GM11168 (cell line): Measurements from ENCODE around the gene NLRP7.
"Not testable (repeated sequence)": the region's sequence is repeated elsewhere in the genome, so short reads cannot be mapped to it uniquely, and the experiment has no call there.

ENCODE experiments used
- in situ Hi-C: fragments of 300-500 bp; cut with MboI; formaldehyde crosslinking; loops from one replicate; pipeline ENCODE4 v1.12.0; 2022; ENCODE audit warnings: low sequenced_read_pairs; ENCODE audit not compliant: unreplicated experiment

The NLRP7 gene

DNA sequence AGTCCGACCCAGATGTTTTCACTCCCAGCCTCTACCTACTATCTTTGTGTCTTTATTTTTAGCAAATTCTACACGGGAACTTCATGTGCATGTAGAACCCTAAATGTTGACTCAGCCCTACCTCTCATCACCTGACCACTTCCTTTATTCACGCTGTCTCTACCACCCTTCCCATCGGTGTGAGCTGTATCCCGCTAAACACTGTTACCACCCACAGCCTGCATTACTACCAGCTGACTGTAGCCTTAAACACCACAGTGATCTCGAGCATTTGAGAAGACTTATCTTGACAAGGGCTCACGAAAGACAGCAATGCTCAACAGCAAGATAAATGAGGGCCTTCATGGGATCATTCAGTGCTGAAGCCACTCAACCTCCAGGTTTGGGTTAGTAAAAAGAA, 26.2 kb downstream of the NLRP7 start:
- in situ Hi-C loops = no loop called here

GRCh38 chr19:54919646-54920563, 27.4 kb downstream of the NLRP7 start:
- in situ Hi-C loops = not testable (repeated sequence)

GRCh38 chr19:54918499-54918898, 28.8 kb downstream of the NLRP7 start:
- in situ Hi-C loops = no loop called here

- in situ Hi-C loops = no loop called here
These were observed 30.5 kb downstream of the NLRP7 start for GRCh38 chr19:54916822-54917221.

DNA sequence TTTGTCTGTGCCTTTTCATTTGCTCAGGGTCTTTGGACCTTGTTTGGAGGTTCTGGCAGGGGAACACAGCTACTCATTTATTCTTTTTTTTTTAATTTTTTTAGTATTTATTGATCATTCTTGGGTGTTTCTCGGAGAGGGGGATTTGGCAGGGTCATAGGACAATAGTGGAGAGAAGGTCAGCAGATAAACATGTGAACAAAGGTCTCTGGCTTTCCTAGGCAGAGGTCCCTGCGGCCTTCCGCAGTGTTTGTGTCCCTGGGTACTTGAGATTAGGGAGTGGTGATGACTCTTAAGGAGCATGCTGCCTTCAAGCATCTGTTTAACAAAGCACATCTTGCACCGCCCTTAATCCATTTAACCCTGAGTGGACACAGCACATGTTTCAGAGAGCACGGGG, 39.4 kb downstream of the NLRP7 start:
- in situ Hi-C loops = not testable (repeated sequence)

- in situ Hi-C loops = no loop called here
These were observed 40.5 kb downstream of the NLRP7 start for GRCh38 chr19:54906819-54907218.

GRCh38 chr19:54905803-54906511, 41.4 kb downstream of the NLRP7 start, which contains the start of gene NCR1:
Gene NCR1, plus strand, starts transcription at chr19:54906148. Its CDS starts 40 bp downstream, at chr19:54906188.
- in situ Hi-C loops = no loop called here

- in situ Hi-C loops = no loop called here
These were observed 41.9 kb downstream of the NLRP7 start for GRCh38 chr19:54905421-54905802.

DNA sequence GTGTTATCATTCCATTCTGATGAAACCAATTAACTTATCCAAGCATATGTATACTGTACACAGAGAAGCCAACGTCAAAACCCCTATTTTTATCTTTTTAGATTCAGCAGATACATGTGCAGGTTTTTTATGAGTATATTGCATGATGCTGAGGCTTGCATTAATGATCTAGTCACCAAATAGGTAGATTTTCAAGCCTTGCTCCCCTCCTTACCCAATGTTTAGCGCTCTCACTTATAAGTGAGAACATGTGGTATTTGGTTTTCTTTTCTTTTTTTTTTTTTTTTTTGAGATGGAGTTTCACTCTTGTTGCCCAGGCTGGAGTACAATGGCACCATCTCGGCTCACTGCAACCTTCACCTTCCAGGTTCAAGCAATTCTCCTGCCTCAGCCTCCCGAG, 43.1 kb downstream of the NLRP7 start:
- in situ Hi-C loops = not testable (repeated sequence)

DNA sequence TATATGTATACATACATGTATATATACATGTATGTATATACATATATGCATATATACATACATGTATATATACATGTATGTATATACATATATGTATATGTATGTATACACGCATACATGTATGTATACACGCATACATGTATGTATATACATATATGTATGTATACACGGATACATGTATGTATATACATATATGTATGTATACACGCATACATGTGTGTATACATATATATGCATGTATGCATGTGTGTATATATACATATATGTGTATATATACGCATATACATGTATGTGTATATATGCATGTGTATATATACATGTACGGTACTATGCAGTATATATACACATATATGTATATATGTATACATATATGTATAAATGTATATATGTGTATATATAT, 44.0 kb downstream of the NLRP7 start:
- in situ Hi-C loops = no loop called here

DNA sequence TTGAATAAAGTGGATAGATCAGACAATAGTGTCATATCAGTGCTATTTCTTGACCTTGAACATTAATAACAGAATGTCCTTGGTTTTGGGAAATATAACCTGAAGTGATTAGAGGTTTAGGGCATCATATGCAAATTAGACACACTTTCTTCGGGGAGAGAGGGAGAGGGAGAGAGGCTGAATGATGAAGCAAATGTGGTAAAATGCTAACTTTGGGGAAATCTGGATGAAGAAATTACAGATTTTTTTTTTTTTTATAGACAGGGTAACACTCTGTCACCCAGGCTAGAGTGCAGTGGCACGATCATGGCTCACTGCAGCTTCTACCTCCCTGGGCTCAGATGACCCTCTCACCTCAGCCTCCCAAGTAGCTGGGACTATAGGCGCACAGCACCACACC, 45.3 kb downstream of the NLRP7 start:
- in situ Hi-C loops = no loop called here

- in situ Hi-C loops = not testable (repeated sequence)
These were observed 46.2 kb downstream of the NLRP7 start for GRCh38 chr19:54901153-54901552.

DNA sequence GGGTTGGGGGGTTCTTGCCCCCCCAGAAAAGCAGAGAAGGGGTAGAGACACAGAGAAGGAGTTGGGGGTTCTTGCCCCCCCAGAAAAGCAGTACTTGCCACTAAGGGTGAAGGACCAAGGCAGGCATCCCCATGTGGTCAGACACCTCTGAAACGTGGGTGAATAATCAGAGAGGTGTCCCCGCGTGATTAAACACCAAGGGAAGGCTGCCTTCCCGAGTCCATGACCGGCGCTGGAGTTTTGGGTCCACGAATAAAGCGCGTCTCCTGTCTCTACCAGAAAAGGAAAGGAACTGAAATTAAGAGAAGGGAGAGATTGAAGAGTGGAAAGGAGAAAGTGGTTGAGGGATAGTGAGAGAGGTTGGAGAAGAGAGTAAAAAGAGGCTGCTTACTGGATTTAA, 47.7 kb downstream of the NLRP7 start:
- in situ Hi-C loops = not testable (repeated sequence)

GRCh38 chr19:54898685-54899084, 48.6 kb downstream of the NLRP7 start:
- in situ Hi-C loops = not testable (repeated sequence)

DNA sequence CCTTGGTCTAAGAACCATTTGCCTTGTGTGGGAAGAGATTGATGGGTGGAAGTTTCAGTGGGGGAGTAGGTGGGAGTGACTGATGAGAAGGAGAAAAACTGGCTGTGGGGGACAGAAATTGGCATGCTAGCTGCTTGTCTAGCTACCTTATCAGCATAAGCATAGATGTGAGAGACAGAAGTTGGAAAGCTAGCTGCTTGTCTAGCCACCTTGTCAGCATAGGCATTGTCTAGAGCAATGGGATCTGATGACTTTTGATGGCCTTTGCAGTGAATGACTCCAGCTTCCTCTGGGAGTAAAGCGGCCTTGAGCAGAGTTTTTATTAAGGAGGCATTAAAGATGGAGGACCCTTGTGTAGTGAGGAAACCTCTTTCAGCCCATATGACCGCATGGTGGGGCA, 51.3 kb downstream of the NLRP7 start:
- in situ Hi-C loops = no loop called here

GRCh38 chr19:54894106-54894505, 53.2 kb downstream of the NLRP7 start:
- in situ Hi-C loops = not testable (repeated sequence)

- in situ Hi-C loops = no loop called here
These were observed 53.9 kb downstream of the NLRP7 start for GRCh38 chr19:54893406-54893805.

- in situ Hi-C loops = no loop called here
These were observed 57.8 kb downstream of the NLRP7 start for GRCh38 chr19:54889566-54889965.

DNA sequence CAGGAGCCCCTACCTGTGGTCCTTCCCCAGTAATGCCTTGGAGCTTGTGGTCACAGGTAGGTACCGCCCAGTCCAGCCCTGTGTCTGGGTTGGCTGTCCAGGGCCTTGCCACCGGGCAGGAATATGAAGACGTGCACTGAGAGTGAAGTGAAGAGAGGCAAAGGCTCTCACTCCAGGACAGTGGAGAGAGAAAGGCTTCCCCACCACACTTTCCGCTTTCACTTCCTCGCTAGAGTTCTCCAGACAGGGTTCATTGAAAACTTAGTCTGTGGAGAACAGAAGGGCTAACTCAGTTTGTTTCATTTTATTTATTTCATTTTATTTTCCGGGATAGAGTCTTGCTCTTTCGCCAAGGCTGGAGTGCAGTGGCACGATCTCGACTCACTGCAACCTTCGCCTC, 59.1 kb downstream of the NLRP7 start:
- in situ Hi-C loops = no loop called here

DNA sequence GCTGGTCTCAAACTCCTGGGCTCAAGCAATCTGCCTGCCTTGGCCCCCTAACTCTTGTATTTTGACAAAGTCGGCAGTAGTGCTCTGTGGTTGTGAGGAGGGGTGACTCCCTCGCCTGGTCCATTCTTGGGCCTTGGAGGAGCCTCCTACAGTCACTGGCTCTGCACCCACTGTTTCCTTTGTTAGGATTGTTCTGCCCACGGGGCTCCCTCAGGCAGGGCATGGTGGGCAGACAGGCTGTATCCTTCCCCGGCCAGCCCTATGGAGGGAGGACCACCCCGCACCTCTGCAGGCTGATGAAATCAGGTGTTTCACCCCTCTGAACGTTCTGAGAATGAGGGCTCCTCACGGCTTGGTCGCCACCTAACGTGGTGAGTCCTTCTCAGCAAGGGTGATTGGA, 64.1 kb downstream of the NLRP7 start:
- in situ Hi-C loops = no loop called here

DNA sequence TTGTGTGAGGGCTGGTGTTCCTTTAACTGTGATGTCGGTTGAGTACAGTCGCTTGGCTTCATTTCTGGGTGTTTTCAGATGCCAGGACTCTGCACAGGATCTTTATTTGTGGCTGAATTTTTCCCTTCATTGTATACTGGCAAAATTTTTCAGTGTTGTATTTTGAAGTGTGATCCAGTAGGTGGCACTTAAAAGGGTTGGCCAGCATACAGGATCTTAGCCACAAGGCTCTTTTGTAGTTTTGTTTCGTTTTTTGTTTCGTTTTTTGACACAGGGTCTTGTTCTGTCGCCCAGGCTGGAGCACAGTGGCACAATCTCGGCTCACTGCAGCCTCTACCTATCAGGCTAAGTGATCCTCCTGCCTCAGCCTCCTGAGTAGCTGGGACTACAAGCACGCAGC, 64.6 kb downstream of the NLRP7 start:
- in situ Hi-C loops = no loop called here
